NCI-H1092 (cell line): ENCODE results near the gene TAF4.
"Not testable (repeated sequence)": the region's sequence is repeated elsewhere in the genome, so short reads cannot be mapped to it uniquely, and the experiment has no call there.

Experiments used
- DNase-seq: peaks from one replicate; lab custom pipeline; 2025; lab: John Stamatoyannopoulos, UW

The TAF4 gene

DNA sequence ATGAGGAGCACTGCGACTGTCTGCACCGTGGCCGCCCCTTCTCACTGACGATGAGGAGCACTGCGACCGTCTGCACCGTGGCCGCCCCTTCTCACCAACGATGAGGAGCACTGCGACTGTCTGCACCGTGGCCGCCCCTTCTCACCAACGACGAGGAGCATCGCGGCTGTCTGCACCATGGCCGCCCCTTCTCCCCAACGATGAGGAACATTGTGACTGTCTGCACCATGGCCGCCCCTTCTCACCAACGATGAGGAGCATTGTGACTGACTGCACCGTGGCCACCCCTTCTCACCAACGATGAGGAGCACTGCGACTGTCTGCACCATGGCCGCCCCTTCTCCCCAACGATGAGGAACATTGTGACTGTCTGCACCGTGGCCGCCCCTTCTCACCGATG, 117.6 kb downstream of the TAF4 start:
- not testable (repeated sequence) for DNase-seq

DNA sequence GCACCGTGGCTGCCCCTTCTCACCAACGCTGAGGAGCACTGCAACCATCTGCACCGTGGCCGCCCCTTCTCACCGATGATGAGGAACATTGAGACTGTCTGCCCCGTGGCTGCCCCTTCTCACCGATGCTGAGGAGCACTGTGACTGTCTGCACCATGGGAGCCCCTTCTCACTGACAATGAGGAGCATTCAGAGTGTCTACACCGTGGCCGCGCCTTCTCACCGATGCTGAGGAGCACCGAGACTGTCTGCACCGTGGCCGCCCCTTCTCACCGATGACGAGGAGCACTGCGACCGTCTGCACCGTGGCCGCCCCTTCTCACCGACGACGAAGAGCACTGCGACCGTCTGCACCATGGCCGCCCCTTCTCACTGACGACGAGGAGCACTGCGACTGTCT, 120.2 kb downstream of the TAF4 start:
- not testable (repeated sequence) for DNase-seq

DNA sequence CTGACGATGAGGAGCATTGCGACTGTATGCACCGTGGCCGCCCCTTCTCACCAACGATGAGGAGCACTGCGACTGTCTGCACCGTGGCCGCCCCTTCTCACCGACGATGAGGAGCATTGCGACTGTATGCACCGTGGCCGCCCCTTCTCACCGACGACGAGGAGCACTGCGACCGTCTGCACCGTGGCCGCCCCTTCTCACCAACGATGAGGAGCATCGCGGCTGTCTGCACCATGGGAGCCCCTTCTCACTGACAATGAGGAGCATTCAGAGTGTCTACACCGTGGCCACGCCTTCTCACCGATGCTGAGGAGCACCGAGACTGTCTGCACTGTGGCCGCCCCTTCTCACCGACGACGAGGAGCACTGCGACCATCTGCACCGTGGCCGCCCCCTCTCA, 120.7 kb downstream of the TAF4 start:
- DNase-seq, result not testable (repeated sequence)

DNA sequence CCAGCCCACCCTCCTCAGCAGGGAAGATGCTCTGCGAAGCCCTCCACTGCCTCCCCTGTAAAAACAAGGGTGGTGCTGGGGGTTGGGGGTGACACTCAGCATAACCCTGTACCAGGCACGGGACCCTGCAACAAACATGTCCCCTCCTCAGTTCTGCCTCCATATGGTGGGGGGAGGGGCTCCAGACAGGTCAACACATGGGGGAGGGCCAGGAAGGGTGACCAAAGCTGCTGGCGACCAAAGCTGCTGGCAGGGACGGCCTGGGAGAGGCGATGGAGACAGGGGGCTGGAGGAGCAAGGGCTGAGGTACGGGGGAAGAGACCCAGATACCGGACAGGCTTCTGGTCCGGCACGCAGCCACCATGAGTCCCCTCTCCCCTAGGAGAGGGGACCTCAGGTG, 123.2 kb downstream of the TAF4 start:
- DNase-seq, result no peak

DNA sequence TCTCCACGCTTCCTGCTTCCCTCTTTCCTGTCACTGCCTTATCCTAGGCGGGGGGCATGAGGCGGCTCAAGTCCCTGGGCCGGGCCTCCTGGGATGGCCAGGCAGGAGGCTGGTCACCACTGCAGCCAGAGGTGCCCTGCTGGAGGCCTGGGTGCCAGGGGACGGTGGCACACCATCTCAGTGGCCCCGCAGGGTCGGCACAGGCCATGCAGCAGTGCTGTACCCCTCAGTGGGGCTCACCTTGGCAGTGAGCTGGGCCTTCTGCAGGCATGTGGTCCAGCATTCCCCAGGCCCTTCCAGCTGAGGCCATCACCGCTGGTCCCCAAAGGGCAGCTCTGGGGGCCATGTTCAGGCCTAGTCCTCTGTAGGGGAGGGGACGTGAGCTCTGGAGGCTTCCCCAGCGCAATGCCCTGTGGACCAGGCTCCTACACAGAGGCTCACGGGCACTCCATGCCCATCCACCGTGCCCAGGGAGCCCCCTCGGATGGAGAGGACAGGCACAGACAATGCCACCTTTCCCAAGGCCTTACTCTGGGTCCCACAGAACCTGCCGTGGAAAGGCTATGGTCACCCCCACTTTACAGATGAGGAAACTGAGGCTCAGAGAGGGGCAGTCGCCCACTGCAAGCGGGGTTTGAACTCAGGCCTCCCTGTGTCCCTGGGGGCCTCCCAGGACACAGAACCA, 123.8 kb downstream of the TAF4 start:
- DNase-seq, result no peak

DNA sequence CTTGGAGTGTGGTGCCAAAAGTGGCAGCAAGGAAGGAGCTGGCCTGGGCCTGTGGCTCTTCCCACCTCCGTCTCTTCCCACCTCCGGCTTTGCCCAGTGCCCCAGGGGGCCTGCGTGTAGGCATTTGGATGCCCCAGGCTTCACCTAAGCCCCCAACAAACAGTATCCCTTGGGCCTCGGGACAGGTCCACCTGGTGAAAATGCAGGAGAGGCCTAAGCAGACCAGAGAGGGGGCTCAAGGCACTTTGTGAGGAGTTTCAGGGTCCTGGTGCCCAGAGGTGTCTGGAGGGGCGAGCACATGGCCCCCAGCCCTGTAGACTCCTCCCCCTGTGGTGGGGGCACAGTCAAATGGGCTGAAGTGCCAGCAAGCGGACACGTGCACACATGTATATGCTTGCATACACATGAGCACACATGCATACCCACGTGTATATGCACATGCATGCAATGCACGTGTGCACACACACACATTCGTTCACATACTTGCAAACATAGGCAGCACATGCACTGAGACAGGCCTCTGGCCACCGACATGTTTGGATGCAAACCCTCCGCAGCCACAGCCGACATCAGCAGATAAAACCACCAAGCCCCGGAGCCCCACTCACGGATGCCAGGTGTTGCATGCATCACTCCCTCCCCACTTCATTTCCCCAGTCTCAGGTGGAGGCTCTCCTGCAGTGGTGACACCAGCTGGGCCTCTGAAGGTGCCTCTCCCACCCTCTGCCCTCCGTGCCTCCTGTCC, 124.5 kb downstream of the TAF4 start:
- DNase-seq, result no peak

DNA sequence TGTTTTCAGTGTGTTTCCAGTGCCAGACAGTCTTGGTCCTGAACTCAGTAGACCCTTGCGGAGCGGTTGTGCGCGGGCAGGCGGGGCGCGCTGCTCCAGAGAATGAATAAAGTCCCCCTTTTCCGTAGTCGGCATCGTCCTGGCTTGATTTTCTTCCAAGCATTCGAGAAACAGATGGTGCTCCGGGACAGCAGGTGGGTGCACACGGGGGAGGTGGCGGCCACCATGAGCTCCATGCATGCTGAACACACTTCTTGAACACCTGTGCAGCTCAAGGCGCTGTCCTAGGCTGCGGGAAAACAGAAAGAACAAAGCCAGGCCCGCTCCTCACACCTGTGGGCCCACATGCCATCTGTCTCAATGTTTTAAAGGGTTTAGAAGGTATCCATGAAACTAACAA, 125.2 kb downstream of the TAF4 start:
- no peak for DNase-seq

DNA sequence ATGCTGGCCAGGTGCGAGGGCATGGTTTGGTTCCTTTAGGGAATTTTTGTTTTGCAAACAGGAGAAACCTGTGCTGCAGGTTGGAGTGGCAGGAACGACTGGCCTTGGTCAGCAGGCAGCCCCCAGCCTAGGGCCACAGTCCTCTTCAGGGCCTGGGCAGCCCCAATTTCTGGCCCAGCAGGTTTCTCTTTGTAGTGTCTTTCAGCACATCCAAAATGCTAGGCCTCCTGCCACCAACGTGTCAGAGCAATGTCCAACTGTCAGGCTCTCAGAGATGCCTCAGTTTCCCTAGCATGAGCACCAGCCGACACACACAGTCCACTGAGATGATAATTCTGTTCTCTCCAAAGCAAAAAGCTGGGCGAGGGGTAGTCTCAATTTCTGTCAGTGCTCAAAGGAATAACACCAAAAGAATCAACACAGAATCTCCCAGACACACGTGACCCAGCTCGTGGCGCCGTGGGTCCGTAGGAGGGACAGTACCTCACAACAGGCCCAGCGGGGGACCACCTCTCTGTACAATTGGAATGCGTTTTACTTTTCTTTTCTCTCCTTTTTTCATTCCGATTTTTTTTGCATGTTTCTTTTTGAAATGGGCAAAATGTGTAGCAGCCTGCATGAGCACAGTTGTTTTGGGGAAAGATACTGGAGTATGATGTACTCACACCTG, 125.9 kb downstream of the TAF4 start:
- DNase-seq, result no peak

DNA sequence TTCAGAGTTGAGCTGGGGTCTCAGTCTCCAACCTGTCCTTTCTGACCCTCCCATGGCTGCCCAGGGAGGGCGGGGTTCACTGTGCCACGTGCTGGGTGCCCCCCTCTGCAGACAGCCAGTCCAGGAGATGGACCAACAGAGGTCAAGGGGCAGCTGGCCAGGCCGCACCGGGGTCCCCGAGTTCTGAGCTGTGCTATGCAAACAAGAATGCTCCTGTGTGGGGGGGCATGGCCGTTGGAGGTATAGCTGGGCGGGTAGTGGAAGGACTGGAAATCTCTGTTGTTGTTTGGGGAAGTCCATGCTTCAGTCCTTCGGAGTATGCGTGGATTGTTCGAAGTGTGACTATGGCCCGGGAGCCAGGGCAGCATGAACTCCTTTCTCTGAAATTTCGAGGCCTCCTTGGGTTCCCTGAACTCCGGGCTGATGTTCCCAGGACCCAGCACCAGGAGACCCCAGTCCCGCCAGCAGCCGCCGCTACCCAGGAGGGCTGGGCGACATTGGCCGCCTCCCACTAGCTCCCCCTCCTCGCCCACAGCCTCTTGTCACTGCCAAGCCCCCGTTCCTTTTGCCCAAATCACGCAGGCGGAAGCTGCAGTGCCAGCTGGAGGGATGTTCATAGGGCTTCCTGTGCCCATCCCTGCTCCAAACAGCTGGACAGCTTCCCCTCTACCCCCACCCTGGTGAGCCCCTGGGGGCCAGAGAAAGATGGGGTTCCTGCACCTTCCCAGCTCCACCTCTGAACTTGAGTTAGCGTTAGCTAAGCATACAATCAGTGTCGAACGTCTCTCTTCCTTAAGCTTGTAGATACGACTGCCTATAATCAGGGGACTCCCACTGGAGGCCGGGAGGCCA, 126.6 kb downstream of the TAF4 start:
- DNase-seq, result no peak

DNA sequence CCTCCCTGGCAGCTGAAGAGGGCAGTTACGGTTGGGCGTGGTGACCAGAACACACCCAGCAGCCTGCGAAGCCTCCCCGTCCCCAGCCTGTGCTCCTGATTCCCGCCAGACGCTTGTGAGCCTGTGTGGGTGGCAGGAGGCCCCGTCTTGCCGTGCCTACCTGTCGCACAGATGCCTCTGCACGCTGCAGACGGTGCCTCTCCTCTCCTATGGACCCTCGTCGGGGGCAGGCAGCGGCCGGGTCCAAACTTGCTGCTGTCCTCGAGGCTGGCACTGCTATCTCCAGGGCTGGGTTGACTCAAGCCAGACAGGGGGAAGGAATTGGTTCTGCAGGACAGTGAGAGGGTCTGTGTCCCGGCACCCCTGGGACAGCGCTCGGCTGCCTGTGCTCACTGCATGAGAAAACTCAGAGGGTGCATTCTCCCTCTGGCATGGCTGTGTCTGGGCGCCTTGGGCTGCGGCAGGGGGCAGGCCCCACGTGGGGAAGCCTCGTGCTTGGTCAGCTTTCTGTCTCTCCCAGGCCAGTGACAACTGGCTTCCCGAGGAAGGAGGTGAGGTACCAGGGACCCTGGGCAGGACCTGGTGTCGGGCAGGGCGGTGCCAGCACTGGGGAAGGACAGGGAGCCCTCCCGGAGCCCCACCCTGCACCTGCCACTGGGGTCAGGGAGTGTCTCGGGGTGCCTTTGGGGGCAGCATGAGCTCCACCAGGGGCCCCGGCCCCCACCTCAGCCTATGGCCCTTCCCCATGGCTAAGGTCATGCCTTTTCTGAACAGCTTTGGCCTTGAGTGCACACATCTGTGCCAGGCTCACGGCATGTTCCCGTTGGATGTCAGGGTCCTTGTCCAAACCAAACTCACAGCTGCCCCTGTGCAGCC, 127.5 kb downstream of the TAF4 start:
- DNase-seq, result no peak

DNA sequence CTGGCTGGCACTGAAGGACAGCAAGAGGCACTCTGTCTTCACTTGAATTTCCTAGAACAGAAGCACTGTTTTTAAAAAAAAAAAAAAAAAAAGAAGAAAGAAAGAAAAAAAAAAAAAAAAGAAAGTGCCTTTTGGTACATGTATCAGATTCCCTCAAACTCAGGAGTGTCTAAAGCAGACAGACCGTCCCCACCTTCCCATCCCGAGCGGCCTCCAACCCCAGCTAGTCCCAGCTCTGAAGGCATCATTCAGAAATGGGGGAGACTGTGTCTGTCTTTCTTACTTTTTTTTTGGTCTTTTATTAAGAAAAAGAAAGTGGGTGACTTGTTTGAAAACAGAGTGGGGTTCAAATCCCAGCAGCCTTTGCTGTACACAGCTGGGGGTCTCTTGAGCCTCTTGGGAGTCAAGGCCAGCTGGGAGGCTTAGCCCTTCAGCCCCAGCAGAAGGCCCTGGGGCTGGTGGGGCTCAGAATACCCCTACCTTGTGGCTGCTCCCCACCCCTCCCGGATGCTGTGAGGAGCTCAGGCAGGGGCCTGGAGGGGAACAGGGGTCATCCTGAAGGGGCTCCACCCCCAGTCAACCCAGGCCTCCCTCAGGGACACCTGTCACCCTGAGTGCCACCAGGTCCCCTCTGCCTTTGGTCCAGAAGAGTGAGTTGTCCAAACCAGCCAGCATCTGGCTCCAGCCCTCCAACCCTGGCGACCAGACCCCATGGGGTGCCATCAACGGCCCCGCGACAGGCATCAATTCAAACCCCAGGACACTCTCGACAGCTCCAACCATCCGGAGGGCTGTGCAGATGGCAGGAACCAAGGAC, 128.3 kb downstream of the TAF4 start:
- DNase-seq, result no peak

DNA sequence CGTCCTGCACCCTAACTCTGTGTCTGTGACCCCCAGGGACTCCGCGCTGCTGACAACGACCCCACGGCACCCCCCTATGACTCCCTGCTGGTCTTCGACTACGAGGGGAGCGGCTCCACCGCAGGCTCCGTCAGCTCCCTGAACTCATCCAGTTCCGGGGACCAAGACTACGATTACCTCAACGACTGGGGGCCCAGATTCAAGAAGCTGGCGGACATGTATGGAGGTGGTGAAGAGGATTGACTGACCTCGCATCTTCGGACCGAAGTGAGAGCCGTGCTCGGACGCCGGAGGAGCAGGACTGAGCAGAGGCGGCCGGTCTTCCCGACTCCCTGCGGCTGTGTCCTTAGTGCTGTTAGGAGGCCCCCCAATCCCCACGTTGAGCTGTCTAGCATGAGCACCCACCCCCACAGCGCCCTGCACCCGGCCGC, 129.0 kb downstream of the TAF4 start:
- DNase-seq, result no peak

DNA sequence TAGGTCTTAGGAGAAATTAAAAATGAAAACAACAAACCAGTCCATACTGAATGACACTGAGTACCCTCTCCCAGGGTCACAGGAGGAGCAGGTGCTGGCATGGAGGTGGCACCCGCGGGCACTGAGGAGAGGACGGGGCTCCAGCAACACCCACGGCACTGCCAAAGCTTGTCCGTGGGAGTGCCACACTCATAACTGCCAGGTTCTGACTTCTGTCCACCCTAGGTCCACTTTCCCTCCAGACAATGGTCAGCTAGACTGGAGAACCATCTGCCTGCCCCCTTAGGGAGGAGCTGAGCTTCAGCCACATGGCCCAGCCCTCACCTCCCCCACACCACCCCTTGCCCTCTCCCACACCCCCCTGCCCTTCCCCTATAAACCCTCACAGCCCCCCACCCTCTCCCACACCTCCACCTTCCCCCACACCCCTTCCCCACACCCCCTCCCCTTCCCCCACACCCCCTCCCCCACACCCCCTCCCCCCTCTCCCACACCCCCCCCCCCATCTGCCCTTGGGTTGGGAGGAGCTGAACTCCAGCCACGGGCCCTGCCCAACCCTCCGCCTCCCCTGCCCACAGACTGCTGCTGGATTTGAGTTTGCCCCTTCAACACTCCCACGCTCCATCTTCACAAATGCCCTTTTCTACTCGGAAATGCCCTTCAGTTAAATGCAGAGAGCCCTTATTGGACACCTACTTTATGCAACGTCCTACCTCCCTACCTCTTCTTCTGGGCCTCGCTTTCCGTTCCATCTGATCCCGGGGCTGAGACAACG, 129.6 kb downstream of the TAF4 start:
- no peak for DNase-seq

DNA sequence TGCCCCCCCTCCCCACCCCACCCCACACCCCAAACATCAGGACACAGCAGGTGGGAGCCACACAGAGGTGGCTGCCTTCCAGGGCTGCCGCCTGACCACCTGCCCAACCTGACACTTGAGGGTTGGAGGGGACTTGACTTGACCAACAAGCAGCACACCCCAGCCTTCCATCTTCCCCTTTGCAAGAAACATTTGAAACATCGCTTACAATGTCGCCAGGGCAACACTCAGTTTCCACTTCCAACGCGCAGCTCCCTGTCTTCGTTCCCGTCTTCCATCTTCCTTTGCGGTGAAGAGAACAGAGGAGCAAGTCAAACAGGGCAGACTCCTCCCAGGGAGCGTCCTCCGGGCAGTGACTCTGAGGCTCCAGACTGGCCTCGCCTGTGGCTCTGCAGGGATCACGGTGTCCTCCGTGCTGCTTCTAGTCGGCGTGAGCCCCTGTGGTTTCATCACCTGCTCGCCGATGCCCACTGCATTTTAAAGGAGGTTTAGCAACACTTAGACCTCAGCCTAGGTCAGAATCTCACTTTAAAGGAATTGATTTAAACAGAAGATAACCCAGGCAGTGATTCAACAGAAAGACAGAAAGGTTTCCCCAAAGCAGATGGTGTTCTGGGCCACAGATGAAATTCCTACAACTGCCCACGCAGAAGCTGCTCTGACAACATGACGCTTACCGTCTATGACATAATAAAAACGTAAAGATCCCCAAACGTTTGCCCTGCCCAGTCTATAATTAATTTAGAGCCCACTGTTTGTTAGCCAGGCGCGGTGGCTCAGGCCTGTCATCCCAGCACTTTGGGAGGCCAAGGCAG, 130.8 kb downstream of the TAF4 start:
- DNase-seq, result no peak

DNA sequence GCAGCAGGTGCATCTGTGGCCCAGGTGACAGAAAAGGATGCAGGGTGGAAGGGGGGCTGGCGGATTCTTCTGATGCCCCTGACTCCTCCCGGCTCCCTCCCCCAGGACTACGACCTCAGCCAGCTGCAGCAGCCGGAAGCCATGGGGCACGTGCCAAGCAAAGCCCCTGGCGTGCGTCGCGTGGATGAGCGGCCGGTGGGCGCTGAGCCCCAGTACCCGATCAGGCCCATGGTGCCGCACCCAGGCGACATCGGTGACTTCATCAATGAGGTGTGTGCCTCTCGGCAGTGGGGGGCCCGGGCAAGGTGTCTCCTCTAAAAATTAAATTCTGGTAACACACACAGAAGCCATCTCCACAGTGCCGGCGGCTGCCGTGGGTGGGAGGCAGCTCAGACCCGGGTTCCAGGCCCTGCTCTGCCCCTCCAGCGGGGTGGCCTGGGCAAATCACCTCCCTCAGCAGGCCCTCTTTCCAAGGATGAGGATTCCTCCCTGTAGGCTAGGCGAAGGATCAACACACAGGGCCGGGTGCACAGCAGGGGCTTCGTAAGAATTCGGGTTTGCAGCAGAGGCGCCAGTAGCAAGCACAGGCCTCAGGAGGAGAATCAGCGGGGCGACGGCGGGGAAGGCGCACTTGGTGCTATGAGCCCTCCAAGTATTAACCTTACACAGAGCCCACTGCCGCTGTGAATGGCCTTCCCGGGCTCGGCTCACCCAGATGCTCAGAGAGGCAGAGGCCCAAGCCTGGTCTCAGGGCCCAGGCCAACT, 131.5 kb downstream of the TAF4 start:
- no peak for DNase-seq

DNA sequence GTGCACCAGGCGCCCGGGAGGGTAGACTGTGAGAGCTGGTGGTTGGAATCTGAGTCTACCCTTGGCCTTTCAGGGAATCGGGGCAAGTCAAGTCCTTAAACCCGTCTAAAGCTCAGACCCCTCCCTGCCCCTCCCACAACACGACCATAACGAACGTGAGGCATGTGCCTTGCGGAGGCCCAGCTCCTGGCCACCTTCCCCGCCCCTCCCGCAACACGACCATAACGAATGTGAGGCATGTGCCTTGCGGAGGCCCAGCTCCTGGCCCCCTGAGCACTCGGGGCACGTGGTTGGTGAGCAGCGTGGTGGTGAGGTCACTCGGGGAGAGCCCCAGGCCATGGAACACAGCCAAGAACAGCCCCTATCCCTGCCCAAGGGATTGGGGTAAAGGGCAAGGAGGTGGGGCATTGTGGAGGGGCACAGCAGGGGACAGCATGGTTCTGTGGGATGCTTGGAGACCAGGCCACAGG, 132.2 kb downstream of the TAF4 start:
- no peak for DNase-seq

DNA sequence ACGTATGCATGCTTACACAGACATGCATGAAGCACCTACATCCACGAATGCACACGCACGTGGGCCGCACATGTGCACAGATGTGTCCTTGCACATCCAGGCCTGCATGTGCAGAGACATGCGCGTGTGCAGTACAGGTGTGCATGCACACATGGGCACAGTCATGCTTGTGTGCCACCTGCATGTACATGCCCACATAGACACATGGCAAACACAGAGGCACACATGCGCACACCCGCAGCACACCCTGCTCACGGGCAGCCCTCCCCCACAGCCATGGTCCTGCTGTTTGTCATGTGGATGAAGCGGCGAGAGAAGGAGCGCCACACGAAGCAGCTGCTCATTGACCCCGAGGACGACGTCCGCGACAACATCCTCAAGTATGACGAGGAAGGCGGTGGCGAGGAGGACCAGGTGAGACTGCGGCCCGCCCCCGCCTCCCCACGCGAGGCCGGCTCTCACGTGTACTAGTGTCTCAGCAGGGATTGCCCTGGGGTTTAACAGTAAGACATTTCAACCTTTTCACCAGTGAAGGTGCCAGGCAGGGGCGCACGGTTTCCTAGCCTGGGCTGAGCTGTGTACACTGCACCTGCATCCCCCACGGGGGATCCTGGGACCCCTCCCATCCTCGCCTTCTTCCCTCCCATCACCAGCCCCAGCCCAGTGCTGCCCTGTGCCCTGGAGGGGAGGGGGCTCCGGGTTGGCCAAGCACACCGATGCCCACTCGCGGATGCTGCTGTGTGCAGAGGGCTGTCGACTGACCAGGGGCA, 132.8 kb downstream of the TAF4 start:
- no peak for DNase-seq
